Peyer's patch (tissue), 4 donors: ENCODE results near the gene TANGO6.

Experiments
- CTCF ChIP-seq, 6 experiments: fragments of 450-650 bp in 4 of 6; fragments of 200-600 bp in 2 of 6; sonication (generic) in 1 of 6; IDR thresholded peaks; one replicate each; pipeline ENCODE4 v1.5.1; 2017 to 2019; ENCODE audit warnings: antibody characterized with exemption in 6 of 6, mild to moderate bottlenecking in 3 of 6, moderate library complexity in 1 of 6
- POLR2A ChIP-seq, 2 donors: fragments of 450-650 bp; IDR thresholded peaks; one replicate each; pipeline ENCODE4 v1.5.1; 2017; ENCODE audit warnings: antibody characterized with exemption in 2 of 2, mild to moderate bottlenecking in 2 of 2, moderate library complexity in 2 of 2

GRCh38 chr16:68798398-68798797 is 44.9 kb upstream of the TANGO6 start:
- TF ChIP-seq CTCF (IDR thresholded peaks at IDR 0.05) (no peak), POLR2A (IDR thresholded peaks at IDR 0.05) (no peak)
